ENCODE data around the gene AHCTF1. TPM values are rescaled to one million over a fixed set of nuclear protein-coding genes. Genes with fewer than 3 reads are reported as not detected.

Gene AHCTF1
- total and polyA plus RNA-seq, 2 experiments from 2014 or later = 21.7 to 49.8 TPM

GRCh38 chr1:246793356-246793896 is 138.3 kb downstream of the AHCTF1 start:
- H3K9me3 Mint-ChIP-seq = no peaks in the 10 kb centered on the region
- TF ChIP-seq CREB1 (CRISPR knock-in tag; IDR thresholded peaks at IDR 0.05; ENCODE audit: low read depth) = no peak
- no peak for TF ChIP-seq ZNF114 (CRISPR knock-in tag; IDR thresholded peaks at IDR 0.05)
- H3K4me3 Mint-ChIP-seq = peak overlapping the region; percentile 17; the same call in 1 of the 3 replicates
- no peak for ATAC-seq
- no peaks in the 10 kb centered on the region; the same call in 2 of the 3 replicates for H3K36me3 Mint-ChIP-seq (ENCODE audit: low read depth)
- H2AFZ ChIP-seq = no peak overlapping the region
- no peaks in the 10 kb centered on the region for H3K9me2 ChIP-seq (ENCODE audit: insufficient read depth)
- no peaks in the 10 kb centered on the region for H3K36me3 ChIP-seq (ENCODE audit: insufficient read depth)
- H3K27ac Mint-ChIP-seq = 0 out of 2 replicates have a peak overlapping the region, but pooled peaks have one; percentile 56
- H3K79me2 ChIP-seq (replicated peaks; ENCODE audit: insufficient read depth) = no peaks in the 10 kb centered on the region
- peaks cover 16% of the 10 kb centered on the region for H3K27me3 Mint-ChIP-seq (ENCODE audit: insufficient read depth, low read depth, poor library complexity)
- no peak overlapping the region for H3K27ac ChIP-seq (ENCODE audit: low read depth)
- no peak overlapping the region for H3K4me3 ChIP-seq
- no peak for DNase-seq (ENCODE audit: low spot score)
- peaks cover 18% of the 10 kb centered on the region for H3K4me1 ChIP-seq (ENCODE audit: insufficient read depth)
- peak overlapping the region; percentile 57; the same call in 1 of the 2 replicates for H3K4me2 ChIP-seq
- H3K4me1 Mint-ChIP-seq = peaks cover 51% of the 10 kb centered on the region
- H4K20me1 ChIP-seq (replicated peaks; ENCODE audit: insufficient read depth) = no peaks in the 10 kb centered on the region
- 0 out of 2 replicates have a peak, but pooled peaks cover 2% of the 10 kb centered on the region for H3F3A ChIP-seq (replicated peaks; ENCODE audit: low read depth)
- no peaks in the 10 kb centered on the region for H3K27me3 ChIP-seq (ENCODE audit: insufficient read depth)

- Mint-ChIP-seq H3K27ac (no peak overlapping the region), H3K9me3 (no peaks in the 10 kb centered on the region), H3K4me1 (peaks cover 51% of the 10 kb centered on the region), H3K36me3 (ENCODE audit: low read depth) (no peaks in the 10 kb centered on the region; the same call in 2 of the 3 replicates), H3K4me3 (no peak overlapping the region), H3K27me3 (ENCODE audit: insufficient read depth, low read depth, poor library complexity) (peaks cover 24% of the 10 kb centered on the region)
- Histone ChIP-seq H3F3A (replicated peaks; ENCODE audit: low read depth) (0 out of 2 replicates have a peak, but pooled peaks cover 2% of the 10 kb centered on the region), H3K27me3 (ENCODE audit: insufficient read depth) (no peaks in the 10 kb centered on the region), H4K20me1 (replicated peaks; ENCODE audit: insufficient read depth) (no peaks in the 10 kb centered on the region), H3K36me3 (ENCODE audit: insufficient read depth) (no peaks in the 10 kb centered on the region), H3K4me3 (no peak overlapping the region), H3K4me2 (peak overlapping the region; percentile 57; the same call in 1 of the 2 replicates), H3K79me2 (replicated peaks; ENCODE audit: insufficient read depth) (no peaks in the 10 kb centered on the region), H2AFZ (no peak overlapping the region), H3K9me2 (ENCODE audit: insufficient read depth) (no peaks in the 10 kb centered on the region), H3K4me1 (ENCODE audit: insufficient read depth) (peaks cover 18% of the 10 kb centered on the region), H3K27ac (ENCODE audit: low read depth) (no peak overlapping the region)
- ATAC-seq (no peak), DNase-seq (ENCODE audit: low spot score) (no peak)
- TF ChIP-seq CREB1 (CRISPR knock-in tag; IDR thresholded peaks at IDR 0.05; ENCODE audit: low read depth) (no peak), ETS1 (IDR thresholded peaks at IDR 0.05) (no peak), REST (IDR thresholded peaks at IDR 0.05; ENCODE audit: unreplicated experiment) (no peak), JUNB (IDR thresholded peaks at IDR 0.05; ENCODE audit: unreplicated experiment) (no peak), POLR2AphosphoS5 (IDR thresholded peaks at IDR 0.05; ENCODE audit: low read depth) (no peak), EZH2phosphoT487 (IDR thresholded peaks at IDR 0.05; ENCODE audit: unreplicated experiment) (no peak), STAT1 (IDR thresholded peaks at IDR 0.05; ENCODE audit: unreplicated experiment) (no peak), ZNF331 (CRISPR knock-in tag; IDR thresholded peaks at IDR 0.05; ENCODE audit: low read depth) (no peak), NANOG (IDR thresholded peaks at IDR 0.05; ENCODE audit: borderline replicate concordance) (no peak), EZH2 (IDR thresholded peaks at IDR 0.05; ENCODE audit: low read depth, unreplicated experiment) (no peak)
These were observed 139.1 kb downstream of the AHCTF1 start for GRCh38 chr1:246792603-246793002.

Measured in GM23338 (cell line).